GM23338 (cell line): ENCODE data around the gene CUEDC1.

Experiments used
- CTCF ChIP-seq, 2 experiments: fragments of 200-600 bp in 1 of 2; sonication (generic) in 1 of 2; conservative IDR thresholded peaks; 2 replicates each; pipeline versions ENCODE4 v1.5.1 to v1.6.1; 2016 to 2017; ENCODE audit warnings: antibody characterized with exemption in 2 of 2, low read depth in 2 of 2, mild to moderate bottlenecking in 2 of 2, moderate library complexity in 1 of 2
- EZH2 ChIP-seq: fragments of 200-600 bp; sonication (generic); IDR thresholded peaks from one replicate; pipeline ENCODE4 v1.8.0; 2017; ENCODE audit warnings: antibody characterized with exemption, mild to moderate bottlenecking, low read depth; ENCODE audit not compliant: unreplicated experiment
- POLR2AphosphoS5 ChIP-seq: IDR thresholded peaks from 2 replicates; pipeline ENCODE4 v1.6.1; 2016; ENCODE audit warnings: antibody characterized with exemption, low read depth

- TF ChIP-seq CTCF (conservative IDR thresholded peaks at IDR 0.05; ENCODE audit: low read depth in 2 of 2) (no peak), POLR2AphosphoS5 (no peak), EZH2 (no peak)
Observed at GRCh38 chr17:57991537-57991936, 36.3 kb upstream of the CUEDC1 start.
